Measurements from ENCODE around the gene EXOC3L4. TPM values are rescaled to one million over a fixed set of nuclear protein-coding genes. Genes with fewer than 3 reads are reported as not detected.

The EXOC3L4 gene
- total and polyA plus RNA-seq, 4 donors: 24.0 to 77.8 (median 36.7) TPM

DNA sequence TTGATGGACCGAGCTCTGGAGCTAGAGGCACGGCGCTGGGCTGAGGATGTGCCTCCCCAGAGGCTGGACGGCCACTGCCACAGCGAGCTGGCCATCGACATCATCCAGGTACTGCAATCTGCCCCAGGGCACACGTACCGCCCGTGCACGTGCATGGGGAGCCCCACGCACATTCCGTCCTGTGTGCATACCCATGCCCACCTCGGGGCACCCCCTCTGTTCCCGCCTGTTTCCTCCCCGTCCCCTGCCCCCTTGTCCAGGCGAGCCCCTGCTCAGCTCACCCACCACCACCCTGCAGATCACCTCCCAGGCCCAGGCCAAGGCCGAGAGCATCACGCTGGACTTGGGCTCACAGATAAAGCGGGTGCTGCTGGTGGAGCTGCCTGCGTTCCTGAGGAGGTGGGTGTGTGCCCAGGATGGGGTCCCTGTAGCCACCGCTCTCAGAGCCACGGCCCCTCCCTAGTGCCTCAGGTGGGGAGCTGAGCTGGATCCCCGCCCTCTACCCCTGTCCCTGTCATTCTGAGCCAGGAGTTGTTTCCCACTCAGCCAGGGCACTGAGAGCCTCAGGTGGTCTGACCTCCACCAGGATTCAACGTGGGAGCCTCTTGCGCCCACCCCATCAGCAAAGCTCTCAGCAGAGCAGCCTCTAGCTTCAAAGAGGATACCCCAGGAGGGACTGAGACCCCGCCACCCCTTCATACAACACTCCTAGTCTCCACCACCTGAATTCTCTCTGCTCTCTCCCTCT is 35.7 kb downstream of the EXOC3L4 start:
- Histone ChIP-seq H3K36me3 (ENCODE audit: control insufficient read depth in 4 of 4, insufficient read depth in 3 of 4, low read depth in 1 of 4, low read length in 3 of 4) (peaks cover 2 to 11% (median 6%) of the 10 kb centered on the region in 4 donors), H3K27ac (ENCODE audit: low read depth in 1 of 2, low read length in 2 of 2) (no peak overlapping the region), H3K4me1 (ENCODE audit: control insufficient read depth in 4 of 4, insufficient read depth in 4 of 4, low read length in 3 of 4) (peaks cover 13 to 40% (median 25%) of the 10 kb centered on the region in 4 donors), H3K27me3 (ENCODE audit: control insufficient read depth in 4 of 4, insufficient read depth in 4 of 4, low read length in 3 of 4) (no peaks in the 10 kb centered on the region), H3K4me3 (ENCODE audit: low read depth in 1 of 3, low read length in 3 of 3) (no peak overlapping the region), H3K9ac (ENCODE audit: low read depth in 1 of 2, low read length in 2 of 2) (no peak overlapping the region), H3K9me3 (ENCODE audit: control insufficient read depth in 4 of 4, low read length in 3 of 4) (no peaks in the 10 kb centered on the region)
- 93% methylated on average over 26 of the region's 26 CpGs for WGBS
- TF ChIP-seq NR2F2 (IDR thresholded peaks at IDR 0.05) (no peak), RXRA (IDR thresholded peaks at IDR 0.05) (no peak), HNF4G (IDR thresholded peaks at IDR 0.05) (no peak)
- TF ChIP-seq, protein P1, sequence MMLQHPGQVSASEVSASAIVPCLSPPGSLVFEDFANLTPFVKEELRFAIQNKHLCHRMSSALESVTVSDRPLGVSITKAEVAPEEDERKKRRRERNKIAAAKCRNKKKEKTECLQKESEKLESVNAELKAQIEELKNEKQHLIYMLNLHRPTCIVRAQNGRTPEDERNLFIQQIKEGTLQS (IDR thresholded peaks at IDR 0.05): no peak
- no peak for DNase-seq (ENCODE audit: low spot score)

DNA sequence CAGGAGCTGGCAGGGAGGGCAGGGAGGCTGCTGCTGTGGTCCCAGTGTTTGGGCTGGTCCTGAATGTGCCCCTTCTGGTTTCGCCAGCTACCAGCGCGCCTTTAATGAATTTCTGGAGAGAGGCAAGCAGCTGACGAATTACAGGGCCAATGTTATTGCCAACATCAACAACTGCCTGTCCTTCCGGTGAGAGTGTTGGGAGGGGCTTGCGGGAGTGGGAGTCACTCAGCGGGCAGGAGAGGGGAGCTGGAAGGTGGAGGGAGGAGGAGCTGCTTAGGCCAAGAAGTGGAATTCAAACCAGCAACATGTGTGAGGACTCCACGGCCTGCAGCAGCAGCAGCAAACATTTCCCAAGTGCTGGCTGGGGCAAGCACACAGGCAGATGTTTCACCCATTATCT is 36.4 kb downstream of the EXOC3L4 start:
- no peak overlapping the region for H3K27ac ChIP-seq (ENCODE audit: low read depth in 1 of 2, low read length in 2 of 2)
- H3K4me1 ChIP-seq (ENCODE audit: control insufficient read depth in 4 of 4, insufficient read depth in 4 of 4, low read length in 3 of 4): peaks cover 14 to 46% (median 29%) of the 10 kb centered on the region in 4 donors
- H3K27me3 ChIP-seq (ENCODE audit: control insufficient read depth in 4 of 4, insufficient read depth in 4 of 4, low read length in 3 of 4): no peaks in the 10 kb centered on the region

More for the DNA sequence above, 36.4 kb downstream of the EXOC3L4 start:
- TF ChIP-seq HNF4G (IDR thresholded peaks at IDR 0.05) (no peak), EGR1 (IDR thresholded peaks at IDR 0.05; ENCODE audit: low read depth in 2 of 2) (no peak), JUND (IDR thresholded peaks at IDR 0.05) (no peak), RAD21 (IDR thresholded peaks at IDR 0.05) (no peak), HNF4A (conservative IDR thresholded peaks at IDR 0.05) (no peak), FOXA1 (IDR thresholded peaks at IDR 0.05) (no peak), YY1 (IDR thresholded peaks at IDR 0.05) (no peak), GABPA (IDR thresholded peaks at IDR 0.05 in 1 of 2, conservative IDR thresholded peaks at IDR 0.05 in 1 of 2) (no peak), TAF1 (conservative IDR thresholded peaks at IDR 0.05) (no peak), NR2F2 (IDR thresholded peaks at IDR 0.05) (no peak), RXRA (IDR thresholded peaks at IDR 0.05) (no peak), SP1 (IDR thresholded peaks at IDR 0.05) (no peak)
- TF ChIP-seq, protein P2, sequence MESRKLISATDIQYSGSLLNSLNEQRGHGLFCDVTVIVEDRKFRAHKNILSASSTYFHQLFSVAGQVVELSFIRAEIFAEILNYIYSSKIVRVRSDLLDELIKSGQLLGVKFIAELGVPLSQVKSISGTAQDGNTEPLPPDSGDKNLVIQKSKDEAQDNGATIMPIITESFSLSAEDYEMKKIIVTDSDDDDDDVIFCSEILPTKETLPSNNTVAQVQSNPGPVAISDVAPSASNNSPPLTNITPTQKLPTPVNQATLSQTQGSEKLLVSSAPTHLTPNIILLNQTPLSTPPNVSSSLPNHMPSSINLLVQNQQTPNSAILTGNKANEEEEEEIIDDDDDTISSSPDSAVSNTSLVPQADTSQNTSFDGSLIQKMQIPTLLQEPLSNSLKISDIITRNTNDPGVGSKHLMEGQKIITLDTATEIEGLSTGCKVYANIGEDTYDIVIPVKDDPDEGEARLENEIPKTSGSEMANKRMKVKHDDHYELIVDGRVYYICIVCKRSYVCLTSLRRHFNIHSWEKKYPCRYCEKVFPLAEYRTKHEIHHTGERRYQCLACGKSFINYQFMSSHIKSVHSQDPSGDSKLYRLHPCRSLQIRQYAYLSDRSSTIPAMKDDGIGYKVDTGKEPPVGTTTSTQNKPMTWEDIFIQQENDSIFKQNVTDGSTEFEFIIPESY (IDR thresholded peaks at IDR 0.05): no peak
- TF ChIP-seq, protein P3, sequence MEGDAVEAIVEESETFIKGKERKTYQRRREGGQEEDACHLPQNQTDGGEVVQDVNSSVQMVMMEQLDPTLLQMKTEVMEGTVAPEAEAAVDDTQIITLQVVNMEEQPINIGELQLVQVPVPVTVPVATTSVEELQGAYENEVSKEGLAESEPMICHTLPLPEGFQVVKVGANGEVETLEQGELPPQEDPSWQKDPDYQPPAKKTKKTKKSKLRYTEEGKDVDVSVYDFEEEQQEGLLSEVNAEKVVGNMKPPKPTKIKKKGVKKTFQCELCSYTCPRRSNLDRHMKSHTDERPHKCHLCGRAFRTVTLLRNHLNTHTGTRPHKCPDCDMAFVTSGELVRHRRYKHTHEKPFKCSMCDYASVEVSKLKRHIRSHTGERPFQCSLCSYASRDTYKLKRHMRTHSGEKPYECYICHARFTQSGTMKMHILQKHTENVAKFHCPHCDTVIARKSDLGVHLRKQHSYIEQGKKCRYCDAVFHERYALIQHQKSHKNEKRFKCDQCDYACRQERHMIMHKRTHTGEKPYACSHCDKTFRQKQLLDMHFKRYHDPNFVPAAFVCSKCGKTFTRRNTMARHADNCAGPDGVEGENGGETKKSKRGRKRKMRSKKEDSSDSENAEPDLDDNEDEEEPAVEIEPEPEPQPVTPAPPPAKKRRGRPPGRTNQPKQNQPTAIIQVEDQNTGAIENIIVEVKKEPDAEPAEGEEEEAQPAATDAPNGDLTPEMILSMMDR (IDR thresholded peaks at IDR 0.05; ENCODE audit: low read depth, low read length, missing input control): no peak
- TF ChIP-seq, protein P4, sequence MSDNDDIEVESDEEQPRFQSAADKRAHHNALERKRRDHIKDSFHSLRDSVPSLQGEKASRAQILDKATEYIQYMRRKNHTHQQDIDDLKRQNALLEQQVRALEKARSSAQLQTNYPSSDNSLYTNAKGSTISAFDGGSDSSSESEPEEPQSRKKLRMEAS (IDR thresholded peaks at IDR 0.05): no peak
- 69% methylated on average over 8 of the region's 8 CpGs for WGBS
- Histone ChIP-seq H3K9ac (ENCODE audit: low read depth in 1 of 2, low read length in 2 of 2) (no peak overlapping the region), H3K9me3 (ENCODE audit: control insufficient read depth in 4 of 4, low read length in 3 of 4) (no peaks in the 10 kb centered on the region), H3K4me3 (ENCODE audit: low read depth in 1 of 3, low read length in 3 of 3) (no peak overlapping the region), H3K36me3 (ENCODE audit: control insufficient read depth in 4 of 4, insufficient read depth in 3 of 4, low read depth in 1 of 4, low read length in 3 of 4) (peaks cover 2 to 11% (median 6%) of the 10 kb centered on the region in 4 donors)
- DNase-seq (ENCODE audit: low spot score): no peak

All from liver (tissue), 9 donors.